Measurements from ENCODE around the gene RANBP1. TPM values are rescaled to one million over a fixed set of nuclear protein-coding genes. Genes with fewer than 3 reads are reported as not detected.

RANBP1 gene
- polyA plus RNA-seq, 1 experiment = 166 TPM

DNA sequence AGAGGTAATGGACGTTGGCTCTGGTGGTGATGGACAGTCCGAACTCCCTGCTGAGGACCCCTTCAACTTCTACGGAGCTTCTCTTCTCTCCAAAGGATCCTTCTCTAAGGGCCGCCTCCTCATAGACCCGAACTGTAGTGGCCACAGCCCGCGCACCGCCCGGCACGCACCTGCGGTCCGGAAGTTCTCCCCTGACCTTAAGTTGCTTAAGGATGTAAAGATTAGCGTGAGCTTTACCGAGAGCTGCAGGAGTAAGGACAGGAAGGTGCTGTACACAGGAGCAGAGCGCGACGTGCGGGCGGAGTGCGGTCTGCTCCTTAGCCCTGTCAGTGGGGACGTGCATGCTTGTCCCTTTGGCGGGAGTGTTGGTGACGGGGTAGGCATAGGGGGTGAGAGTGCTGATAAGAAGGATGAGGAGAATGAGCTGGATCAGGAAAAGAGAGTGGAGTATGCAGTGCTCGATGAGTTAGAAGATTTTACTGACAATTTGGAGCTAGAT lies 29.8 kb upstream of the RANBP1 start:
- H3K27me3 ChIP-seq (ENCODE audit: control insufficient read depth, insufficient read depth, low read length) = no peaks in the 10 kb centered on the region
- no peak overlapping the region for H3K4me3 ChIP-seq (ENCODE audit: low read depth, low read length)
- ChIA-PET CTCF (interaction anchor here (1.2 to 1.5 kb wide), 3 partner anchors 11 to 26 kb away, joined by 3 to 5 read pairs (median 4); no protein-coding TSS in a partner anchor), POLR2A (no interaction called here)
- H3K36me3 ChIP-seq (ENCODE audit: control insufficient read depth, insufficient read depth, low read length) = peaks cover 37% of the 10 kb centered on the region
- TF ChIP-seq, protein P1, sequence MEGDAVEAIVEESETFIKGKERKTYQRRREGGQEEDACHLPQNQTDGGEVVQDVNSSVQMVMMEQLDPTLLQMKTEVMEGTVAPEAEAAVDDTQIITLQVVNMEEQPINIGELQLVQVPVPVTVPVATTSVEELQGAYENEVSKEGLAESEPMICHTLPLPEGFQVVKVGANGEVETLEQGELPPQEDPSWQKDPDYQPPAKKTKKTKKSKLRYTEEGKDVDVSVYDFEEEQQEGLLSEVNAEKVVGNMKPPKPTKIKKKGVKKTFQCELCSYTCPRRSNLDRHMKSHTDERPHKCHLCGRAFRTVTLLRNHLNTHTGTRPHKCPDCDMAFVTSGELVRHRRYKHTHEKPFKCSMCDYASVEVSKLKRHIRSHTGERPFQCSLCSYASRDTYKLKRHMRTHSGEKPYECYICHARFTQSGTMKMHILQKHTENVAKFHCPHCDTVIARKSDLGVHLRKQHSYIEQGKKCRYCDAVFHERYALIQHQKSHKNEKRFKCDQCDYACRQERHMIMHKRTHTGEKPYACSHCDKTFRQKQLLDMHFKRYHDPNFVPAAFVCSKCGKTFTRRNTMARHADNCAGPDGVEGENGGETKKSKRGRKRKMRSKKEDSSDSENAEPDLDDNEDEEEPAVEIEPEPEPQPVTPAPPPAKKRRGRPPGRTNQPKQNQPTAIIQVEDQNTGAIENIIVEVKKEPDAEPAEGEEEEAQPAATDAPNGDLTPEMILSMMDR (IDR thresholded peaks at IDR 0.05; ENCODE audit: insufficient read depth, low read depth, low read length) = no peak
- DNase-seq (ENCODE audit: low read depth) = no peak

DNA sequence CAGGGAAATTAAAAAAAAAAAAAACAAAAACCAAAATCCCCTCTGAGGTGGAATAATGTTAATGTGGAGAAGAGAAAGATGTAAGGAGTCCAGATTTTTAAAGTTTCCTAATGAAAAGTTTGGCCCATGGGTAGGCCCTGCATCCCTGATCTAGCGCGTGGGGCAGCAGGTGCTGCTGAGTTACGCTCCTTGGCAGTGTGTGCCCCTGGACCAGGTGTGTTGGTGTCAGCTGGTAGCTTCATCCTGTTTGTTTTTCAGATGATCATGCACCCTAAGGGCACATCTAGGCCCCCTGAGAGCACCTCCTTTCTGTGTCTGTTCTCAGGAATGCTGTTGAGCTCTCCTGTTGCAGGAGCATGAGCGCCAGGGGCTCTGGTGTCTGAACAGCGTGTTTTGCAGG lies 29.1 kb upstream of the RANBP1 start:
- ChIA-PET POLR2A (no interaction called here), CTCF (interaction anchor here (1.2 to 1.5 kb wide), 2 partner anchors 10 to 19 kb away, joined by 3 to 5 read pairs; no protein-coding TSS in a partner anchor)
- Histone ChIP-seq H3K27me3 (ENCODE audit: control insufficient read depth, insufficient read depth, low read length) (no peaks in the 10 kb centered on the region), H3K36me3 (ENCODE audit: control insufficient read depth, insufficient read depth, low read length) (peaks cover 39% of the 10 kb centered on the region), H3K4me3 (ENCODE audit: low read depth, low read length) (no peak overlapping the region)
- TF ChIP-seq, protein P1 (IDR thresholded peaks at IDR 0.05; ENCODE audit: insufficient read depth, low read depth, low read length) = no peak
- no peak for DNase-seq (ENCODE audit: low read depth)

DNA sequence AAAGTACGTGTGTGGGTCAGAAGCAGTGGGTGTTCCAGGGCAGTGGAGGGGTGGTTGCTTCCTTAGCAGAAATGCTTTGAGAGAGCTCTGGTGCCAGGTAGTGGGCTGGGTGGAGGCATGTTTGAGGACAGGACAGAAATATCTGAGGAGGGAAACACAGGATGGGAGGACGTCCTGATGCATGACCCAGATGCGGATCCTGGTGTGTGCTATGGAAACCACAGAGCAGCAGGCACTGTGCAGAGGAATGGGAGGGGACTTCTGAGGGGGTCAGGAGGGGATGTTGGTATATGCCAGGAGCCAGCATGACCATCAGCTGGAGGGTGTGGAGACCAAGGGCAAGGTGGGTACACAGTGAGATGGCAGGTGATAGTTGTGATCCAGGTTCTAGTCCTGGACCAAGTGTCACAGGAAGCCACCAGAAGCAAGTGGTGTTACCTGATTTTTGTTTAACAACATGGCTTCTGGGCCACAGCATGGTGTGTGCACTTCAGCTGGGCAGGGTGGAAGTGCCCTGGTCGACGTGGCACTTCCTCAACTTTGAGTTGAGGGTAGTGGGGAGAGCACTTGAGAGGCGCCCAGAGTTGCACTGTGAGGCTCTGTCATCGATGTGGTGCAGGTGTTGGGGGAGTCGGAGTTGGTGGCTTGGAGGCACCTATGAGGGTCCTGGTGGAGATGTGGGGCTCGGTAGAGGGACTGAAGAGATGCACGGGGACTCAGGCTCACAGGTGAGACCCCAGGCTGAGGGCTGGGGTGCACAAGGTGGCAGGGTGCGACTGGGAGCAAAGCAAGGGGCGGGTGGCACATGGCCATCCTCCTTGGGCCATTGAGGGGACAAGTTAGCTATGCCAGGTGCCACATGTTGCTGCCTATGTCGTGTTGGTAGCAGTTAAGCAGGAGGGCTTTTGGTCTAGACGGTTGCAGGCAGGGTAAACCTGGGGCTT lies 28.3 kb upstream of the RANBP1 start:
- TF ChIP-seq, protein P1 (IDR thresholded peaks at IDR 0.05; ENCODE audit: insufficient read depth, low read depth, low read length) = no peak
- CTCF ChIA-PET = interaction anchor here (1.2 kb wide), 1 partner anchor 18 kb away, joined by 3 read pairs; no protein-coding TSS in a partner anchor

DNA sequence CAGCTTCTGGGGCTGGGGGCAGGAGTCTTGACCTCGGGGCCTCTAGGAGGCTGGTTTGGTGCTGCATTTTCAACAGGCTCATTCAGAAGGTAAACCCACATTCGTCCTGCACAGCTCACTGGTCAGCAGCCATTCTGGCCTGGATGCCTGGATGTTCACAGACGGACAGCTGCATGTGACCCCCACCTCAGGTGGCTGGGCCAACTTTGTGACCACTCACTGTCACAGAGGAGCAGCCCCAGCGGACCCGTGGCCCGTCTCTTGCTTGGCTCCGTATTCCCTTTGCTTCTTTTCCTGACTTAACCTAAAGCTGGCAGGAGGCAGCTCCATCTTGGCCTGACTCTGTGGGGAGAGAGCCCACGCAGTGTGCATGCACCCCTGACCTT lies 27.6 kb upstream of the RANBP1 start:
- Histone ChIP-seq H3K36me3 (ENCODE audit: control insufficient read depth, insufficient read depth, low read length) (peaks cover 48% of the 10 kb centered on the region), H3K27me3 (ENCODE audit: control insufficient read depth, insufficient read depth, low read length) (no peaks in the 10 kb centered on the region), H3K4me3 (ENCODE audit: low read depth, low read length) (no peak overlapping the region)
- DNase-seq (ENCODE audit: low read depth) = no peak
- POLR2A ChIA-PET = no interaction called here
- TF ChIP-seq, protein P1 (IDR thresholded peaks at IDR 0.05; ENCODE audit: insufficient read depth, low read depth, low read length) = no peak
- CTCF ChIA-PET = no interaction called here

More for the DNA sequence above, 28.3 kb upstream of the RANBP1 start:
- no peak overlapping the region for H3K4me3 ChIP-seq (ENCODE audit: low read depth, low read length)
- no peak for DNase-seq (ENCODE audit: low read depth)
- peaks cover 47% of the 10 kb centered on the region for H3K36me3 ChIP-seq (ENCODE audit: control insufficient read depth, insufficient read depth, low read length)
- no peaks in the 10 kb centered on the region for H3K27me3 ChIP-seq (ENCODE audit: control insufficient read depth, insufficient read depth, low read length)
- POLR2A ChIA-PET = no interaction called here

DNA sequence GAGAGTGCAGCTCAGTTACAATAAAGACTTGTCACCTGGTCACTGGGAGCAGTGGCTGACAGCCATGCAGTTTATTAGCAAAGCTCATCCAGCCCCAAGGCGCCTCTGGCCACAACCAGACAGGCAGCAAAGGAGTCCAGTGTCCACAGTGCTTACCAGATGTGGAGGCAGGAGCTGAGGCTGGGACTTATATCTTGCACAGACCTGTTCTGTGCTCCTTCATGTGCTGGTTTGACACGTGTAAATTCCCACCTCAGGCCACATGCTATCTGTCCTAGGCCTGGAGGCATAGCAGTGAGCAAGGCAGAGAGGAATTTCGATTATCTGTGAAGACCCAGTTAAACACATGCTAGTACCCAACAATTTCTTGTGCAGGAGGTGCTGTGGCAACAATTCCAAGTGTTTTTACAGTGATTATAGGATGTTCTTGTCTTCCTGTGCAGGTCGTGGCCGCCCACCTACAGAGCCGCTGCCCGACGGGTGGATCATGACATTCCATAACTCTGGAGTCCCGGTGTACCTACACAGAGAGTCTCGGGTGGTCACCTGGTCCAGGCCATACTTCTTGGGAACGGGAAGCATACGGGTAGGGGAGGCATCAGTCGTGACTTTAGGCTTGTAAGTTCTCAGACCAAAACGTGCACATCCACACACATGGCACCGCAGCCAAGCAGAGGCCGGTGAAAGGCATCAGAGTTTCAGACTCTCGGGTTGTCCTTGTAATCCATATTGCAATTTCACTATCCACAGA lies 26.5 kb upstream of the RANBP1 start:
- POLR2A ChIA-PET = no interaction called here
- Histone ChIP-seq H3K4me3 (ENCODE audit: low read depth, low read length) (no peak overlapping the region), H3K36me3 (ENCODE audit: control insufficient read depth, insufficient read depth, low read length) (peaks cover 59% of the 10 kb centered on the region), H3K27me3 (ENCODE audit: control insufficient read depth, insufficient read depth, low read length) (no peaks in the 10 kb centered on the region)
- no peak for DNase-seq (ENCODE audit: low read depth)
- TF ChIP-seq, protein P1 (IDR thresholded peaks at IDR 0.05; ENCODE audit: insufficient read depth, low read depth, low read length) = no peak
- CTCF ChIA-PET = interaction anchor here (0.6 kb wide), 1 partner anchor 233 kb away, joined by 5 read pairs; no protein-coding TSS in a partner anchor

All from BJ (cell line).